Mesenchymal stem cell (in vitro differentiated cells and primary cell): ENCODE measurements around the gene DNER.

Experiments used
- DNase-seq: peaks from one replicate; pipeline ENCODE4 v3.0.0-alpha.2; 2013
- H2AFZ ChIP-seq: one replicate; pipeline ENCODE4 v1.6.1; 2013; ENCODE audit warnings: low read depth, mild to moderate bottlenecking, control low read depth, inconsistent platforms, low read length, moderate library complexity
- H2AK5ac ChIP-seq: 2 replicates; pipeline ENCODE4 v1.6.1; 2013; ENCODE audit warnings: low read length, moderate library complexity, mild to moderate bottlenecking, inconsistent platforms; ENCODE audit not compliant: severe bottlenecking
- H2BK120ac ChIP-seq: one replicate; pipeline ENCODE4 v1.6.1; 2013; ENCODE audit warnings: low read depth, mild to moderate bottlenecking, inconsistent platforms, low read length, moderate library complexity
- H2BK12ac ChIP-seq, 2 experiments: one replicate each; pipeline ENCODE4 v1.6.1; 2013; ENCODE audit warnings: inconsistent platforms in 2 of 2, low read length in 2 of 2, mild to moderate bottlenecking in 2 of 2, moderate library complexity in 2 of 2, control low read depth in 1 of 2
- H2BK15ac ChIP-seq: one replicate; pipeline ENCODE4 v1.6.1; 2013; ENCODE audit warnings: mild to moderate bottlenecking, low read depth, inconsistent platforms; ENCODE audit not compliant: poor library complexity, severe bottlenecking
- H2BK5ac ChIP-seq: 2 replicates; pipeline ENCODE4 v1.6.1; 2013; ENCODE audit warnings: low read depth, mild to moderate bottlenecking, low read length, control low read depth, inconsistent platforms; ENCODE audit not compliant: poor library complexity, severe bottlenecking
- H3K14ac ChIP-seq, 2 experiments: one replicate each; pipeline ENCODE4 v1.6.1; 2013; ENCODE audit warnings: inconsistent platforms in 2 of 2, low read length in 2 of 2, control low read depth in 1 of 2, mild to moderate bottlenecking in 1 of 2, moderate library complexity in 1 of 2
- H3K18ac ChIP-seq, 2 experiments: one replicate each; pipeline ENCODE4 v1.6.1; 2013; ENCODE audit warnings: inconsistent platforms in 2 of 2, low read length in 2 of 2, control low read depth in 1 of 2, low read depth in 1 of 2, mild to moderate bottlenecking in 1 of 2
- H3K23ac ChIP-seq, 2 experiments: one replicate each; pipeline ENCODE4 v1.6.1; 2013; ENCODE audit warnings: inconsistent platforms in 2 of 2, low read length in 2 of 2, mild to moderate bottlenecking in 2 of 2, moderate library complexity in 2 of 2, control low read depth in 1 of 2
- H3K27ac ChIP-seq: 2 replicates; pipeline ENCODE4 v1.5.1; 2013; ENCODE audit warnings: mild to moderate bottlenecking, moderate library complexity, low read length, control low read depth, inconsistent platforms; ENCODE audit not compliant: poor library complexity, severe bottlenecking
- H3K27me3 ChIP-seq, 2 experiments: 2 replicates each; pipeline versions ENCODE4 v1.6.1 to v1.7.0; 2013; ENCODE audit warnings: low read length in 2 of 2, mild to moderate bottlenecking in 2 of 2, moderate library complexity in 2 of 2, control low read depth in 1 of 2, inconsistent platforms in 1 of 2; ENCODE audit not compliant: control insufficient read depth in 1 of 2, insufficient read depth in 1 of 2
- H3K36me3 ChIP-seq, 2 experiments: 2 replicates each; pipeline versions ENCODE4 v1.6.1 to v1.7.0; 2013; ENCODE audit warnings: low read length in 2 of 2, control low read depth in 1 of 2, inconsistent platforms in 1 of 2, low read depth in 1 of 2, mild to moderate bottlenecking in 1 of 2; ENCODE audit not compliant: insufficient read depth in 2 of 2, control insufficient read depth in 1 of 2
- H3K4ac ChIP-seq, 2 experiments: one replicate each; pipeline ENCODE4 v1.6.1; 2013; ENCODE audit warnings: inconsistent platforms in 2 of 2, low read length in 2 of 2, mild to moderate bottlenecking in 2 of 2, moderate library complexity in 2 of 2, control low read depth in 1 of 2, low read depth in 1 of 2
- H3K4me1 ChIP-seq: 2 replicates; pipeline ENCODE4 v1.6.1; 2013; ENCODE audit warnings: low read depth, low read length, control low read depth; ENCODE audit not compliant: control insufficient read depth, insufficient read depth
- H3K4me2 ChIP-seq: 2 replicates; pipeline ENCODE4 v1.6.1; 2013; ENCODE audit warnings: low read length, mild to moderate bottlenecking, inconsistent platforms; ENCODE audit not compliant: poor library complexity, severe bottlenecking
- H3K4me3 ChIP-seq, 2 experiments: 2 replicates each; pipeline versions ENCODE4 v1.5.1 to v1.7.0; 2013; ENCODE audit warnings: low read length in 2 of 2, mild to moderate bottlenecking in 2 of 2, control low read depth in 1 of 2, low read depth in 1 of 2; ENCODE audit not compliant: insufficient read depth in 1 of 2
- H3K79me1 ChIP-seq: replicated peaks from 2 replicates; pipeline ENCODE4 v1.6.1; 2013; ENCODE audit warnings: mild to moderate bottlenecking, control low read depth, low read length, inconsistent platforms; ENCODE audit not compliant: poor library complexity, severe bottlenecking
- H3K9ac ChIP-seq: 2 replicates; pipeline ENCODE4 v1.7.0; 2013; ENCODE audit warnings: mild to moderate bottlenecking, low read length, moderate library complexity
- H3K9me3 ChIP-seq: 2 replicates; pipeline ENCODE4 v1.7.0; 2013; ENCODE audit warnings: mild to moderate bottlenecking, low read length; ENCODE audit not compliant: control insufficient read depth
- H4K8ac ChIP-seq: one replicate; pipeline ENCODE4 v1.6.1; 2013; ENCODE audit warnings: inconsistent platforms, mild to moderate bottlenecking, low read length, moderate library complexity
- H4K91ac ChIP-seq: one replicate; pipeline ENCODE4 v1.6.1; 2013; ENCODE audit warnings: mild to moderate bottlenecking, low read length, inconsistent platforms
- WGBS: methylation state at CpG from one replicate; pipeline ENCODE4 v1.1.7; 2013; ENCODE audit warnings: mixed read lengths; 5-methylcytosine and 5-hydroxymethylcytosine counted together

The DNER gene

DNA sequence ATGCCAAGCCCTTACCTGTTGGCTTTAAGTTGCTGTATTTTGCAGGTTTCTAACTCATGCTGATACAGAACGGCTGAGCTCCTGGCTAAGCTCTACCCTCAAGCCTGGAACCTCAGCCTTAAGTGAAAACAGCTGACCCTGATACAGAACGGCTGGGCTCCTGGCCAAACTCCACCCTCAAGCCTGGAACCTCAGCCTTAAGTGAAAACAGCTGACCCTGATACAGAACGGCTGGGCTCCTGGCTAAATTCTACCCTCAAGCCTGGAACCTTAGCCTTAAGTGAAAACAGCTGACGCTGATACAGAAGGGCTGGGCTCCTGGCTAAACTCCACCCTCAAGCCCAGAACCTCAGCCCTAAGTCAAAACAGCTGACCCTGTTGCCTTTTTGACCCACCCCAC lies 17.6 kb upstream of the DNER start:
- no peaks in the 10 kb centered on the region for H3K79me1 ChIP-seq
- no peak overlapping the region for H4K91ac ChIP-seq
- H4K8ac ChIP-seq: no peak overlapping the region
- H2AK5ac ChIP-seq: no peak overlapping the region
- H3K27me3 ChIP-seq: no peaks in the 10 kb centered on the region
- H2BK12ac ChIP-seq: no peak overlapping the region
- peaks cover 2% of the 10 kb centered on the region for H3K9me3 ChIP-seq
- no peaks in the 10 kb centered on the region for H3K4me1 ChIP-seq
- no peak overlapping the region for H3K4me2 ChIP-seq
- no peak overlapping the region for H3K4ac ChIP-seq
- no peak overlapping the region for H2BK5ac ChIP-seq
- no peaks in the 10 kb centered on the region for H3K36me3 ChIP-seq
- WGBS: 64% methylated on average over 4 of the region's 4 CpGs
- H3K27ac ChIP-seq: no peak overlapping the region
- H3K18ac ChIP-seq: no peak overlapping the region
- no peak overlapping the region for H2AFZ ChIP-seq
- H2BK120ac ChIP-seq: no peak overlapping the region
- H3K14ac ChIP-seq: no peak overlapping the region
- no peak overlapping the region for H2BK15ac ChIP-seq
- H3K23ac ChIP-seq: no peak overlapping the region
- peak; percentile 11 for DNase-seq
- H3K9ac ChIP-seq: no peak overlapping the region
- no peak overlapping the region for H3K4me3 ChIP-seq

DNA sequence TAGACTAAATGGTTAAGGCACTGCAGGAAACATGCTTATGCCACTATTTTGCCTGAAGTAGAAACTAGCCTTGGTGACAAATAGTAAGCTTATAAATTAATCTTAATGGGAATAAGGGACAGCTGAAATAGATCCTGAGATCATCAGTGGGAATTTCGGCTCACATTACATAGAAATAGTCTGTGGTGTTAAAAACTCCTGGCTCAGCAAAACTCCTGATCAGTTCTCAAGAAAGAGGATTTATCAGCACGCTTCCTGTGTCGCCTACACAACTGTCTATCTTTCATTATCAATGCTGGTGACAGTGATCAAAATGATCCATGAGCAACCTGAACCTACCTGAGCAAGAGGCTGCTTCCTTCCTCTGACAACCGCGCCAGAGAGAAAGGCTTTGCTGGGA lies 17.0 kb upstream of the DNER start:
- Histone ChIP-seq H3K4ac (no peak overlapping the region), H3K9me3 (no peaks in the 10 kb centered on the region), H2BK15ac (no peak overlapping the region), H2AK5ac (no peak overlapping the region), H2AFZ (no peak overlapping the region), H3K79me1 (no peaks in the 10 kb centered on the region), H3K27ac (no peak overlapping the region), H3K9ac (no peak overlapping the region), H4K8ac (no peak overlapping the region), H2BK5ac (no peak overlapping the region), H3K4me3 (no peak overlapping the region), H3K18ac (no peak overlapping the region), H3K4me1 (no peaks in the 10 kb centered on the region), H3K14ac (no peak overlapping the region), H3K27me3 (no peaks in the 10 kb centered on the region), H3K36me3 (no peaks in the 10 kb centered on the region), H3K23ac (no peak overlapping the region), H4K91ac (no peak overlapping the region), H2BK12ac (no peak overlapping the region), H2BK120ac (no peak overlapping the region), H3K4me2 (no peak overlapping the region)
- WGBS: 94% methylated on average over 5 of the region's 5 CpGs
- no peak for DNase-seq

DNA sequence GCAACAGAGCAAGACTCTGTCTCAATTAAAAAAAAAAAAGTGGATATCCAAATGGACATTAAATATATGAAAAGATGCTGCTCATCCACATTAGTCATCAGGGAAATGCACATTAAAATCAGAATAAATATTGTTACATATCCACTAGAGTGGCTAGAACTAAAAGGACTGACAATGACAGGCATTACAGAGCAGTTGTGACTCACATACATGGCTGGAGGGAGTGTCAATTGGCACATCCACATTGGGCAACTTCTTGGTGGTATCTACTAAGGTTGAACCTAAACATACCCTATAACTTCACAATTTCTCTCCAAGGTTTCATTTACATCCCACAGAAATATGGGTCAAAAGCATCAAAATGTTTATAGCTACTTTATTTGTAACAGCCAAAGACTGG lies 14.0 kb upstream of the DNER start:
- no peak overlapping the region for H2AFZ ChIP-seq
- H2BK15ac ChIP-seq: no peak overlapping the region
- no peaks in the 10 kb centered on the region for H3K9me3 ChIP-seq
- H3K14ac ChIP-seq: no peak overlapping the region
- H2BK120ac ChIP-seq: no peak overlapping the region
- H3K4me1 ChIP-seq: no peaks in the 10 kb centered on the region
- no peak overlapping the region for H3K27ac ChIP-seq
- H2BK5ac ChIP-seq: no peak overlapping the region
- no peak overlapping the region for H3K4ac ChIP-seq
- no peak overlapping the region for H3K4me3 ChIP-seq
- no peak overlapping the region for H2BK12ac ChIP-seq
- no peak overlapping the region for H3K23ac ChIP-seq
- no peaks in the 10 kb centered on the region for H3K36me3 ChIP-seq
- H3K79me1 ChIP-seq: no peaks in the 10 kb centered on the region
- no peak overlapping the region for H4K8ac ChIP-seq
- H3K18ac ChIP-seq: no peak overlapping the region
- no peak overlapping the region for H4K91ac ChIP-seq
- no peak overlapping the region for H3K4me2 ChIP-seq
- no peak overlapping the region for H2AK5ac ChIP-seq
- no peak for DNase-seq
- H3K9ac ChIP-seq: no peak overlapping the region
- H3K27me3 ChIP-seq: no peaks in the 10 kb centered on the region

DNA sequence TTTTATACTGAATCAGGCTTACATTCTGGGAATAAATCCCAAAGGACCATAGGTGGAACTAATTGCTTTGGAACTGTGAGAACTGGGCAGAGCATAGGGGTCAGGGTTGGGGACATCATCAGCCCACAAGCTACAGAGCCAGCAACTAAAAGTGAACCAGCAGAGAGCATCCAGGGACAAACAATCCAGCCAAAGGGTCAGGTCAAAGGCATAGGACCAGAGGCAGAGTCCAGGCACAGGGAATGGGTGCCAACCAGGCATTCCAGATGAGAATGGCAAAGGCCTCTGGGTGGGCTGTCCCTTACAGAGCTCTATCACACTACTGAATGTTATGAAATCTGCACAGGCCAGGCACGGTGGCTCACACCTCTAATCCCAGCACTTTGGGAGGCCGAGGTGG lies 12.3 kb upstream of the DNER start:
- no peaks in the 10 kb centered on the region for H3K4me1 ChIP-seq
- H4K91ac ChIP-seq: no peak overlapping the region
- no peaks in the 10 kb centered on the region for H3K36me3 ChIP-seq
- no peaks in the 10 kb centered on the region for H3K9me3 ChIP-seq
- no peak overlapping the region for H2BK12ac ChIP-seq
- no peak overlapping the region for H3K23ac ChIP-seq
- H2AFZ ChIP-seq: no peak overlapping the region
- H4K8ac ChIP-seq: no peak overlapping the region
- no peak overlapping the region for H3K4ac ChIP-seq
- no peak overlapping the region for H2AK5ac ChIP-seq
- no peak overlapping the region for H2BK15ac ChIP-seq
- no peak overlapping the region for H3K14ac ChIP-seq
- no peak overlapping the region for H2BK120ac ChIP-seq
- no peak for DNase-seq
- no peak overlapping the region for H2BK5ac ChIP-seq
- WGBS: 54% methylated on average over 2 of the region's 2 CpGs
- H3K27ac ChIP-seq: no peak overlapping the region
- no peak overlapping the region for H3K4me3 ChIP-seq
- H3K27me3 ChIP-seq: no peaks in the 10 kb centered on the region
- H3K18ac ChIP-seq: no peak overlapping the region
- H3K79me1 ChIP-seq: no peaks in the 10 kb centered on the region
- H3K4me2 ChIP-seq: no peak overlapping the region
- H3K9ac ChIP-seq: no peak overlapping the region
